Stimulated activated CD8-positive, alpha-beta memory T cell treated with anti-CD3 and anti-CD28 coated beads, Interleukin-4, amount 100 ng/mL, for 48 hours (primary cell): ENCODE measurements around the gene DSC3.

ENCODE experiments used
- DNase-seq: peaks from one replicate; pipeline ENCODE4 v3.0.0-alpha.2; 2020

The DSC3 gene

GRCh38 chr18:31042406-31043181 lies at the start of gene DSC3:
Gene DSC3 (minus strand): TSS chr18:31042742. CDS start chr18:31042660, 82 bp downstream.
- DNase-seq, result no peak

DNA sequence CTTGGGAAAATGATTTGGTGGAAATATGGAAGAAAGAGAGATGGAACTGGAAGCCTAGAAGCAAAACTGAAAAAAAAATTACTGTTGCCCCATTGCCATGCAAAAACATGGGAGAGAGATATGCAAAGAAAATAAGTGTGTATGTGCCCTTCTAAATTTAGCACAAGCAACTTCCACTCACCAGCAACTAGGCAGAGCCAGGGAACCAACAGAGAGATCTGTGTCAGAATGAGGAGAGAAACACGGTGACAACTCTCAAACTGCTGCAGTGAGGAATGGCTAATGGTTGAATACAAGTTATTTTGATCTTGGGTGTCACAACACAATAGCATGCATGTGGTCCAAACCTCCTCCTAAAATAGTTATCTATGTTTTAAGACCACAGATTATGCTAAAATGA lies 48.8 kb upstream of the DSC3 start:
- DNase-seq, result no peak

DNA sequence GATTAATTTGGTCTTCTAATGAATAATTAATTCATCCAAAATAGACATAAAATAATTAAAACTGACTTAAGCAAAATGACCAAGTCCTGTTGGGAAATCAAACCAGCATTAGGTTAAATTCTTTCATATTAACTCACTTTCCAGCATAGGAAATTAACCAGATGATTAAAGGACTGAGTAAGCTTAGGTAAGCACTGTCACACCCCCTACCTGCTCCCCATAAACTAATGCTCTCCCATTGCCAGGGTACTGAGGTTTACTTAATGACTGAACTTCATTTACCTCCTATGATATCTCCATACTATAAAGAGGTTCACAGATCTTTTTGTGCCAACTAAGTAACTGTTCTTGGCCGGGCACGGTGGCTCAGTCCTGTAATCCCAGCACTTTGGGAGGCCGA lies 46.0 kb upstream of the DSC3 start:
- DNase-seq, result no peak

- no peak for DNase-seq
These were observed 37.4 kb upstream of the DSC3 start for GRCh38 chr18:31079973-31080372.

GRCh38 chr18:31077878-31078277 lies 35.3 kb upstream of the DSC3 start:
- no peak for DNase-seq

- DNase-seq, result no peak
These were observed 29.6 kb upstream of the DSC3 start for GRCh38 chr18:31072175-31072574.

DNA sequence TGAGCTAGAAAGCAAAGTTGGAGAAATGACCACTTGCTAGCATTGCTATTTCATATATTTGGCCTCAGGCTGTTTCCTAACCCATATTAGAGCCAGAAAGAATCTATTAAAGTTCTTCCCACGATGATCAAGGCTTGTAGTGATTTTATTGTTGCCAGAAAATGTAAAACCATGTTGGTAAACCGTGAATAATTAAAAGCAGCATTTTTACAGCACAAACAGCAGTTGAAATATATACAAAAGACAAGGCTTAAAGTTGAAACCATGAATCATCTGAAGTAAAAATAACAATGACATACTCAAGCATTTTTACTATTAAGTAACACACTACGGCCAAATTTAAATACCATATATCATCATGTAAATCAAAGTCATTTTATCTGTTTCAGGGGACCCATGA lies 27.7 kb upstream of the DSC3 start:
- no peak for DNase-seq

DNA sequence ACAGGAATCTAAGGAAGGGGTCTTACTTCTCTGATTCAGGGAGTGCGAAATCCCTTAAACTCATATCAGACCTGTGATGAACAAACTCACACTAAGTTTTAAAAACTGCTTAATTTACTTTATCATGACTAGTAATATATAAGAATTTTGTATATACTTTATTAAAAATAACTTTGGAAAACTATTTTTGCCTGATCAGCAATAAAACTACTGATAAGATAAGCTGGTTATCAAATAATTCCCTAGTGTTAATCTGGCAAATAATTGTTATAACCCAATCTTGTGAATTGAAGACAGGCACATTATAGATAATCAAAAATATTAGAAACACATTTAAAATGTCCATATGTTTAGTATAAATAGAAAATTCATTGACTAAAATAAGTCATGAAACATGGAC lies 23.7 kb upstream of the DSC3 start:
- no peak for DNase-seq

- no peak for DNase-seq
These were observed 22.7 kb upstream of the DSC3 start for GRCh38 chr18:31065036-31065773.

- no peak for DNase-seq
These were observed 21.6 kb upstream of the DSC3 start for GRCh38 chr18:31064130-31064529.

DNA sequence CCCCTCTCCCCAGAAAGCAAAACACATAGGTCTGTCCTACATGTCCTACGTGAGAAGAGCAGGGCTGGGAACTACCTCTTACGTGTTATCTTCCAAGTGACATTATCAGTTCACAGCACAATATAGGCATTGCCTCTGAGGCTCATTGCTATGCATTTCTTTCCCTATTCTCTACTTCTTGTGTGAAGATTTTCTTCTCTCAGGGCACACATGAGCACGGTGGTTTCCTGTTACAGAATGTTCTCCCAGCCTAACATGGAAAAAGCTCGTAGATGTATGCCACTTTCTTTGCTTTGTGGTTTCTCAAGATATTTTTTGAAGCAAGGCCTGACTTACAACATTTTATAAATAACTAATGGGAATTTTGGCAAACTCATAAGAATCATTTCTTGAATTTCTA lies 19.4 kb upstream of the DSC3 start:
- no peak for DNase-seq

DNA sequence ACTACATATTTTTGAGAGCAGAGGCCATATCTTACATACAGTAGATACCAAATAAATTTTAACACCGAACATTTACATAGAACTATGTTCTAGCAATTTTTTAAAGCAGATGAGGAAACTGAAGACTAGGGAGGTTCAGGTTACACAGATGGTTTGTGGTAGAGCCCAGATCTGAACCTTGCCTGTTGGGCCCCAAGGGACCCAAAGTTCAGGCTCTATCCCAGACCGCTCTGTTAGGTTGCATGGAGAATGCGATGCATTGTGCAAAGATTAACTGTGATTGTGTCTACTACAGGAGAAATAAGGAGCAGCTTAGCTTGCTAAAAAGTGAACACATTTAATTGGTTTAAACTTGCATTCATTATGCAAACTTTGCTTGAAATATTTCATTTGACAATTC lies 16.4 kb upstream of the DSC3 start:
- DNase-seq, result no peak

DNA sequence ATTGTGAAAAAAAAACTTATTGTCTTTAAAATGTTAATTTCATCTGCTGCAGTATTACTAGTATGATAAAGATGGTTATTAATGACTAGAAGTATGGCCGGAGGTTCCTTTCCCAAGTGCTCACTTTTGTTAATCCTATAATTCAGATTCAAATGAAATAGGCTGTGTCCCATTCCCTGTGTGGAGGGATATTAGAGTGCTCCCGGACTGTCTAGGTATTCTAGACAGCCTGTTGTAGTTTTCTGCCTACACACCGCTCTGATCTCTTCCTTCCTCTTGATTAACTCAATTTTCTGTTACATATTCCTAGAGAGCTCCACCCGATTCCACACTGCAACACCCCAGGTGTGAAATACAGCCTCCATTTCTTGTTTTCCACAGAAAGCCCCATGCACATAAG lies 15.4 kb upstream of the DSC3 start:
- DNase-seq, result no peak

DNA sequence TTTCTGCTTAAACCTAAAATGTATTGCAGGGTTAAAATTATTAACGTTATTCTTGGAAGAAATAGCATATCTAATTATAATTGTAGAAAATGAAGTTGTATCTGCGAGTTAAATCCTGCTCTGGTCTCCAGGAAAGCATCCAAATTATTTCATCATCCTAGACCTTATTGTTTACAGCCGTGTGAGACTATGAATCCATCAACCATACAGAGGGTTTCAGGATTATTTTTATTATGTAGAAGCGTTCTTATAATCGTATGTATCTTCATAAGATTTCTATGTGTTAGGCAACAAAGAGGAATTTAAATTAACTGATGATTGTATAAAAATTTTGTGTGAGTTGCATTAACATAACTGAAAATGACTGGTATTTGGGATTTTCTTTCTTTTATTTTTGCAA lies 14.5 kb upstream of the DSC3 start:
- no peak for DNase-seq

- no peak for DNase-seq
These were observed 13.8 kb upstream of the DSC3 start for GRCh38 chr18:31056296-31056695.

DNA sequence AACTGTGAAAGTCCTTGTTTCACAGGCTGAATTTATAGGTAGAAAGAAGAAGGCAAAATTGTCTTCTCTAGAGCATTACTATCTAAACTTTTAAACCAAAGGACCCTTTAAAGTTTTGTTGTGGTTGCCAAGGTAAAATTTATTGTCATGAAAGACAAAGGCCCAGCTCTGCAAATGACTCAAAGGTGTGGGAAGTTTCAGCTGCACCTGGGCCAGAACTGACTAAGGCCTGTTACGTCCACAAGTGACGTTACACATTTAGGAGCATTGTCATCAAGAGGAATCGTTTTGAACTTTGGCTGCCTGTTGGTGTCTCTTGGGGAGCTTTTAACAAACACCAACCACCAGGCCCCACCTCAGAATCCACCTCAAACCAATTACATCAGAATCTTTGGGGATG lies 8.1 kb upstream of the DSC3 start:
- no peak for DNase-seq

DNA sequence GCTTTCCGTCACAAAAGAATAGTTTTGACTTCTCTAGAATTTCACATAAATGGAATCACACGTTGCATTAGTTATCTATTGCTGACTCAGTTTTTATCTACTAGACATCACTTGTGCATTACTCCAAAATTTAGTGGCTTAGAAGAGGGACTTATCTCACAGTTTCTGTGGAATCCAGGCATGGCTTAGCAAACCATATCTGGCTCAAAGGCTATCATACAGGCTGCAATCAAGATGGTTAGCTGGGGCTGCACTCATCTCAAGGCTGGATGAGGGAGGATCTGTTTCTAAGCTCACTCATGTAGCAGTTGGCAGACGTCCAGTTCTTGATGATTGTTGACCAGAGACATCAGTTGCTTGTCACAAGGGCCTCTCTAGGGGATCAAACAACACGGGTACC lies 6.6 kb upstream of the DSC3 start:
- DNase-seq, result no peak

DNA sequence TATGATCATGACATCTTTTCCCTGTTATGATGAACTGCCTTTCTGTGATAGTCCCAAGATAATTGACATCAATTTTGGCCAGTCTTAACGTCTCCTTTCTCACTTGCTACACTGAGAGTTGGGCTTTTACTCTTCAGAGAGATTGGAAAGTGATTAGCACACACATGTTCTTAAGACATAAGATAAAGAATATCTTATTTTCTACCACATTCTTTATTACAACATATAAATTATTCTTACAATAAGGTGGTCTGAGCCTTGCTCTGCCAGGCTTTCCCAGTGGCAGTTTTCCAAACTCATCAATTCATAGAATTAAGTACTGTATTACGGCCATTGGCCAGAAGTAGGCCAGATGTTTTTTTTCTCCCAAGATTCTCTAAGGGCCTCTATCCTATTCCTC lies 5.7 kb upstream of the DSC3 start:
- DNase-seq, result no peak

- DNase-seq, result no peak
These were observed 4.4 kb upstream of the DSC3 start for GRCh38 chr18:31046916-31047315.

- DNase-seq, result no peak
These were observed 3.1 kb upstream of the DSC3 start for GRCh38 chr18:31045599-31045998.

GRCh38 chr18:31044926-31045325 lies 2.4 kb upstream of the DSC3 start:
- no peak for DNase-seq

DNA sequence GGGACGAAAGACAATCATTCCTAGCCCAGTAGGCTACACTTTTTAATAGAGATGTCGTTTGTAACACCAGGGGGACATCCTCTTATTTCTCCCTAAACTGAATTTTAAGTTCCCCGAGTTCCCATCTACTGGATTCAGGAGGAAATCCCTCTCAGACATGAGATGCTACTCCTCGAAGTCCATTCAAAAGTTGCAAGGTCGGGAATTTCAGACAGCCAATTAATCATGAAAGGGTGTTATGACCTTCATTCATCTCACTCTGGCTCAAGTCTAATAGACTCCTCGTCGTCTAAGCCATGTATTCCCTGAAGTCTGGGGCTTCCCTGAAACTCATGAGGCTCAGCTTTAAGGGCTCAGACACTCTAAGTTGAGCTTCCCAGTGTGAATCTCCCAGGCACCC lies 1.2 kb upstream of the DSC3 start:
- DNase-seq, result no peak

- no peak for DNase-seq
These were observed 497 bp downstream of the DSC3 start for GRCh38 chr18:31042084-31042405.

DNA sequence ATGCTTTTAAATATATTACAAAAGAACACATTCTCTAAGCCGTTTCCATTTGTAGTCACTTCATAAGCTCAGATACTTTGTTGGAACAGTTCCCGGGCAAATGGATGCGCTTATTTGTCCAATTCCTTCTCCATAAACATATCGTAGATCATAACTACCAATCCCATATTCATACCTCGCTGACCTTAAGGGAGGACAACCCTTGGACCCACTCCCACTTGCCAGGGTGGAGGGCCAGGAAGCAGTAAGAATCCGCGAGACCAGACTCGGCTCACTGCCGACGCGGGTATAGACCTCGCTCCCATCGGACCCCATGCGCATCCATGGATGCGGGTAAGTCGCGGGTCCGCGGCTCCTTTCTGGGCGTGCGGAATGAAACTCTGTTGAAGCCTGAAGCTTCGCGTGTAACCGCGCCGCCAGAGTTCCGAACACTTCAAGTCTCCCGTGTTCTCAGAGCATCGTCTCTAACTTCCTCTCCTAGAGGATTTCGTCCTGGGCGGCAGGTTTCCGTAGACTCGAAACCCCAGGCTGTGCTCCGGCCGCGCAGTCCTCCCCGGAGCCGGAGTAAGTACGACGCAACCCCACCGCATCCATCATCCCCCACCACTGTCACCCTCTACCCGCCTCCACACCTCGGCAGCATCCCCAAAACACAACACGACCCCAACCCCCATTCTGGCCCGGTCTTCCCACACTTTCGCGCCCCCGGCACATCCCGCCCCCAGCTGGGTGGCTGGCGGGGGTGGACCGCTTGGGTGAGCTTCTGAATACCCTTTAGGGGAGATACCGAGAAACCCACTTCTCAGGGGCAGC lies 1.1 kb downstream of the DSC3 start:
- DNase-seq, result no peak
